Measurements from ENCODE around the gene DPYD.
A peak's percentile ranks its signal among the peaks of the same experiment; 100 is the strongest.

DPYD gene

DNA sequence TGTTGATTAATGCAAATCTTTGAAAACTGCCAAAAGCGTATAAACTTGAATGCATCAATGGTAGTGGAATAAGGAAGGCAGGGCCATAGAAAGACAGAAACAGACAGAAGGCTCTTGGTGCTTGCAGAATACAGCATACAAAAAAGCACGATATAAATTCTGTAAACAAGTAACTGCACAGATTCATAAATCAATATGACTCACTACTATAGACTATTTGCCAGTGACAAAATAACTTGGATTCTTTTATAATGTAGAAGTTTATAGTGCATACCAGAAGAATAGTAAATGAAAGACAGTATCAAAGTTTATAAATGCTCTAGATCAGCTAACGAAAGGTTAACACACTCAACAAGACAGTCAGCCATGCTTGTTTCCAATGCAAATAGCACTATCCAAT lies 849.7 kb downstream of the DPYD start:
- DNase-seq: no peak

DNA sequence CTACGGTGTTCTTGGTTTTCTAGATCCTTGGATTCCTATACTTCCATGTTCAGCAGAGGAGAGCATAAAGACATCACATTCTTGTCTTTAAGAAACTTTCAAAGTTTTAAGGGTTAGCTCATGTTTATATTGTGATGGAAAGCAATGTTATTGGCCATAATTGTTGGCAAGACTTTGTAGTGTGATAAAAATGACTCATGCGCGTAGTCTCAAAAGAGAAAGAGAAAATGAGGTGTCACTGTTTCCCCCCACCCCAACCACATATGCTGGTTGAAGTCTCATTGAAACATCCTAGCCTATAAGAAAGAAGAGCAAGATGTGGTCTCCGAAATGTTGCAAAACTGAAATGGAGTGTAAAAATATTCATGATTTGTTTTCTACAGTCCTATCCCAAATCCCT lies 850.5 kb downstream of the DPYD start:
- DNase-seq: no peak

DNA sequence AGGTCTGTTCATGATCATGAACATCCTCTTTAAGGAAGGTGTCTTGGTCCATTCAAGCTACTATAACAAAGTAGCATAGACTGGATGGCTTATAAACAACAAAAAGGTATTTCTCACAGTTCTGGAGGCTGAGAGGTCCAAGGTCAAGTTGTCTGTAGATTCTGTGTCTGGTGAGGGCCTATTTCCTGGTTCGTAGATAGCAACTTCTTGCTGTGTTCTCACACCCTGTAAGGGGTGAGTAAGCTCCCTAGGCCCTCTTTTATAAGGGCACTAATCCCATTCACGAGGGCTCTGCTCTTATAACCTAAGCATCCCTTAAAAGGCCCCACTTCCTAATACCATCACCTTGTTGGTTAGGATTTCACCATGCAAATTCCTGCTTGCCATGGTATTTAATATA lies 851.5 kb downstream of the DPYD start:
- DNase-seq: no peak

DNA sequence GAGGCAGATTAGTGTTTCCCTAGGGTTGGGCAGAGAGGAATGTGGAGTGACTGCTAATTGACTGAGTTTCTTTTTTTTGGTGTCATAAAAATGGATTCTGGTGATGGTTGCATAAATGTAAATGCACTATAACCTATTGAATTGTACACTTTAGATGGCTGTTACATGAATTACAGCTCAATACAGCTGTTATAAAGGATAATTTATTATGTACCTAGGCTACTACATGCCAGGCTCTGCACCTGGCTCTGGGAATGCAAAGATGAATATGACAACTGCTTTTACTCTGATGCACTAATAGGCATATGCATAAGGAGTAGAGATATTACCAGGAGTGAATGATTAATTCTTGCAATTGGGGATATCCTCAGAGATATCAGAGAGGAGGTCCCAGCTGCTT lies 854.0 kb downstream of the DPYD start:
- DNase-seq: no peak

DNA sequence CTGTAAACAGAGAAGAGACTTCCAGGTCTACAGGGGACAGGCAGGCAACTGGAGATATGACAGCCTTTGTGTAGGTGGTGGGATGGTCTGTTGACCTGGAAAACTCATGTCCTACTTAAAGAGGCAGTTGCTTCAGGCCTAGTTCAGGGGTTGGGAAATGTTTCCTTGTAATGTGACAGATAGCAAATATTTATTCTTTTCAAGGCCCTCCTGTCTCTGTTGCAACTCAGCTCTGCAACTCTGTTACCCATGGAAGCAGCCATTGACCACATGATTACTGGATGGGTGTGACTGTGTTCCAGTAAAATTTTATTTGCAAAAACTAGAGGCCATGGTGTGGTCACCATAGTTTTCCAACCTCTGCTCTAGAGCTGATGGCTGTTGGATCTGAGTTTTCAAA lies 857.3 kb downstream of the DPYD start:
- DNase-seq: no peak

DNA sequence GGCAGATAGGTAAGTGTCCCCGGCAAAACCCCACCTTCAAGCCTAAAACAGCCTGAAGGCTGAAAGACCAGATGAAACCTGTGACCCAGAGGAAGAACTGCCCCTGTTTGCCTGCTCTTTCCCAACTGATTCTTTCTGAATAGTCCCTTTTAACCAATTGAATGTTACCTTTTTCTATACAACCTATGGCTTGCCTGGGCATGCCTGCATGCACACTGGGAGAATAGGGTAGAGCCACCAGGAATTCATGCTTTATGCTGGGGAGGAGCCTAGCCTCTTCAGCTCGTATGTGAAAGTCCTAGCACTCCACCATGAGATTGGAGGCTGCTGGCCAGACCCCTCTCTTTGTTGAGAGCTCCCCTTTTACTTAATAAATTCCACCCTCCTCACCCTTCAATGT lies 859.2 kb downstream of the DPYD start:
- DNase-seq: no peak

DNA sequence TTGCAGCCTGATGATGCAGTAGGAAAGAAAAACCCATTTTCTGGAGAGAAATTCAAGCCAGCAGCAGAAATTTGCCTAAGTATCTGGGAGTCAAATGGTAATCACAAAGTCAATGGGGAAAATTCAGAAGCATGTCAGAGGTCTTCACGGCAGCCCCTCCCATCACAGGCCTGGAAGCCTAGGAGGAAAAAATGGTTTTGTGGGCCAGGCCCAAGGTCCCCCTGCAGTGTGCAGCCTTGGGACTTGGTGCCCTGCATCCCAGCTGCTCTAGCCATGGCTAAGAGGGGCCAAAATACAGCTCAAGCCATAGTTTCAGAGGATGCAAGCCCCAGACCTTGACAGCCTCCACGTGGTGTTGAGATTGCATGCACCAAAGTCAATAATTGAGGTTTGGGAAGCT lies 864.4 kb downstream of the DPYD start:
- no peak for DNase-seq

DNA sequence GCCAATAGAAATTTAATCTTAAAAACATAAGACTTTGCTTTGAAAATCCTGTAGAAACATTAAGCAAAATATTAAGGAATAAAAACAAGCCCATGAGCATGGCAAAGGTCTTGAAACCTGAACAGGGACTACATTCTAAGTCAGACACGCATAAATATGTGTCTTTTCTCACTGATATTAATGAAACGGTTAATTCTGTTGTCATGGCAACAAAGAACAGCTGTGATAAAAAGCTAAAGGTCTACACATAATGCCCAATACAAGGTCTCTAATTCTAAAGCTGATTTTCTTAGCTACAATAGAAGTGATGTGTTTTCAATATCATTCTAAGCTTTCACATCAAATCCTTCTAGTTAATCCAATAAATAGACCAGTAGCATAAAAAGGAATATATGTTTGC lies 867.6 kb downstream of the DPYD start:
- DNase-seq: no peak

DNA sequence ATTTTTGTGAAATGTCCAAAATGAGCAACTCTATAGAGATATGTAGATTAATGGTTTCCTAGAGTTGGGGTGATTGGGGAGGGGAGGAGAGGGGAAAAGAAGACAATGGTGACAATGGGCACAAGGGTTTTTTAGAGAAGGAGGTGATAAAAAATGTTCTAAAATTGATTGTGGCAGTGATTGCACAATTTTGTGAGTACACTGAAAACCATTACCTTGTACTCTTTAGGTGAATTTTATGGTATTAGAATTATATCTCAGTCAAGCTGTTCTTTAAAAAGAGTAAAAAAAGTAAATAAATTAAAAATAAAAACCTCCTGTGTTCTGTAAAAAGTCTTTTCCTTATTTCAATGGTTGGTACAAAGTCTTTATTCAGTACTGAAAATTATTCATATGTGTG lies 869.0 kb downstream of the DPYD start:
- DNase-seq: no peak

DNA sequence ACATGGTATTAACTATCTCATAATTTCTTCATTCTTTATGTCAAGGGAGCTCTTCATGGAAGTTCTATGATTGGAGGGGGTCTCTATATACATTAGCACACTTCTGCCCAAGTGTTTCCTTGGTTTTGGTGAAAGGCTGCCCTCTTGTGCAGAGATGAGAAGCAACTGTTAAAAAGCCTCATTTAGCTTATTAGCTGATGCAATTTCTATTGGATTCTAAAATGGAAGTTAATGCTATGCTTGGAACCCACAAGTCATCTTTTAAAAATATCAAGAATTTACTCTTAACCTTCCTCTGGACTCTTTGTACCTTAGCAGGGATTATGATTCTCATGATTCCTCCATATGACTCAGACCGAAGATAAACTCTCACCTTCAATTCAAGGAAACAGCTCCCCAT lies 870.3 kb downstream of the DPYD start:
- DNase-seq: peak; percentile 7 to 68

DNA sequence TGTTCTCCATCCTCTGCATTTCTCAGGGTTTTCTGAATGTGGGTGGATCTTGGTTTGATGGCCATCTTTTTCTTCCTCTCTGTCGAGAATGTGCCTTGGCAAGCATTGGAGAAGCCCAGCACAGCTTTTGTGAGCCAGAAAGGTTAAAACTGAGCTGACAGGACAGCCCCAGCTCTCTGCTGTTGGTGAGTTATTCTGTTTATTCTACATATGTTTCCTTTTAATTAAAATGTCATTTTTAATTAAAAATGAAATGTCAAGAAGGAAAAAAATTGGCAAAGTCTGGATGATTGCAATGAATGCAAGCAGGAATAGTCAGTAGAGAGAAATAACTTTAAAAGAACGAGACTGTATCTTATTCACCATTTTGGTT lies 873.4 kb downstream of the DPYD start:
- DNase-seq: peak in 1 of 2 experiments; percentile 66

DNA sequence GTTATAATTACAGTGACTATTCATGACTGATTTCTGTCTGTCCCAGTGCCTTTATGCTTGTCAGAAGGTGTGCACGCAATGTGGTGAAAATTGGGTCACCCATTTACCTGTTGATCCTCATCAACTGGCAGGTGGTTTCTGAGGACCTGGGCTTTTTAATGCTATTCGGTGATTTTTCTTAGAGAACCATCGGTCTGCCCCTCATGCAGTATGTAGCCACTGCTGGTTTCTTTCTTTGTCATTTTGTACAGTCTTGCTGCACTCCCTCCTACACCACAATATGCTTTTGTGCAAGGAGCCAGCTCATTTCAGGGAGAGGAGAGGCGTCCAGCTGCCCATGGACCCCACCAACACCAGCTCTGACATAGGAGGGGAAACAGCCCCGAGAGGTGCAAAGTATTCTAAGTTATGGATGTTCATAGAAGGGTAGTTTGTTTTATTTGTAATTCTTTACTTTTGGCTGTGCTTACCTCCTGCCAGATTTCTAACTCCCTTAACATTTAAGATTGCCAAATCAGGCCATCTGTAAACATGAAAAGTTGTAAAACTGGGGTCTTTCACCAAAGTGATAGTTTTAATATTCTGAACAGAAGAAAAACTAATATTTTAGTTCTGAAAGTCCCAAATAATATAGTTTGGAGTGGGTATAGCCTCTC lies 873.9 kb downstream of the DPYD start:
- DNase-seq: no peak

DNA sequence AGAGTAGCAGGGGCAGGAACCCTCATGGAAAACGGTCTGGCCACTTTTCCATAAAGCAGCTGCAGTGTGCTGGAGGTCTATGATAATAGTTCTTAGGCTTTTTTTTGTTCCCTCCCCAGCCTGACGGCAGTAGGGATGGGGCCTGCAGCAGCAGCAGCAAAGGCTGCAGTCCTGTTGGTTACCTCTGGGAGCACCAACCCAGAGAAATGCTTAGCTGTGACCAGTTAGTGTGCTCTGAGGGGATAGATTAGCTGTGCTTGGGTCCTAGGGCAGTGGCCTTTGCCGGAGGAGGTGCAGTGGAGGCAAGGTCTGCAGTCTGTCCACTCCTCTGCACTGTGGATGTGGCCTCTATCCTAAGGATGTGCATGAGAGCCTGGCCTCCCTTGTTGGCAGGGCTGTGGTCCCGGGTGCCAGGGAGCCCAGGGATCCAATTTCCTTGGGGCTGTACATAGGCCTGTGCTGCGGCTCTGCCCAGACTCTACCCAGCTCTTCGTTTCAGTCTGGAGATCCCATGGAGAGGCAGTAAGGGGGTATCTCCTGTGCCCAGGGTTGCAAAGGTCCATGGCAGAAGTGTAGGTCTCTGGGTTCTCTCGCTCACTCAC lies 876.6 kb downstream of the DPYD start:
- DNase-seq: no peak

DNA sequence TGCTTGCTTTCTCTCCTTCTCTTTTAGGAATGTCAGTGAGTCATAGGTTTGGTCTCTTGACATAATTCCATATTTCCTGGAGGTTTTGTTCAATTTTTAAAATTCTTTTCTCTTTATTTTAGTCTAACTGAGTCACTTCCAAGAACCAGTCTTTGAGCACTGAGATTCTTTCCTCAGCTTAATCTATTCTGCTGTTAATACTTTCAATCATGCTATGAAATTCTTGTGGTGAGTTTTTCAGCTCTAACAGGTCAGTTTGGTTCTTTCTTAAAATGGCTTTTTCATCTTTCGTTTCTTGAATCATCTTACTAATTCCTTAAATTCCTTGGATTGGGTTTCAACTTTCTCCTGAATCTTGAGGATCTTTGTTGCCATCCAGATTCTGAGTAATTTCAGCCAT lies 878.3 kb downstream of the DPYD start:
- DNase-seq: no peak

DNA sequence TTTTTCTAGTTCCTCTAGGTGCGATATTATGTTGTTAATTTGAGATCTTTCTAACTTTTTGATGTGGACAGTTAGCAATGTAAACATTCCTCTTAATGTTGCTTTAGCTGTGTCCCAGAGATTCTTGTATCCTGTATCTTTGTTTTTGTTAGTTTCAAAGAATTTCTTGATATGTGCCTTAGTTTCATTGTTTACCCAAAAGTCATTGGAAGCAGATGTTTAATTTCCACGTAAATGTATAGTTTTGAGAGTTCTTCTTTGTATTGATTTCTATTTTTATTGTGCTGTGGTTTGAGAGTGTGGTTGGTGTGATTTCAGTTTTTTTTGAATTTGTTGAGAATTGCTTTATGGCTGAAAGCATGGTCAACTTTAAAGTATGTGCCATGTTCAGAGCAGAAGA lies 879.8 kb downstream of the DPYD start:
- DNase-seq: no peak

DNA sequence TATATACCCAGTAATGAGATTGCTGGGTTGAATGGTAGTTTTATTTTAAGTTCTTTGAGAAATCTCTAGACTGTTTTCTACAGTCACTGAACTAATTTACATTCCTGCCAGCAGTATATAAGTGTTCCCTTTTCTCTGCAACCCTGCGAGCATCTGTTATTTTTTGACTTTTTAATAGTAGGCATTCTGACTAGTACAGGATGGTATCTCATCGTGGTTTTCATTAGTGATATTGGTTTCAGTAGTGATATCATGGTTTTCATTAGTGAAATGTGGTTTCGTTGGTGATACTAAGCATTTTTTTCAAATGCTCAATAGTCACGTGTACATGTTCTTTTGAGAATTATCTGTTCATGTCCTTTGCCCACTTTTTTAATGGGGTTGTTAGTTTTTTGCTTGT lies 882.4 kb downstream of the DPYD start:
- no peak for DNase-seq

DNA sequence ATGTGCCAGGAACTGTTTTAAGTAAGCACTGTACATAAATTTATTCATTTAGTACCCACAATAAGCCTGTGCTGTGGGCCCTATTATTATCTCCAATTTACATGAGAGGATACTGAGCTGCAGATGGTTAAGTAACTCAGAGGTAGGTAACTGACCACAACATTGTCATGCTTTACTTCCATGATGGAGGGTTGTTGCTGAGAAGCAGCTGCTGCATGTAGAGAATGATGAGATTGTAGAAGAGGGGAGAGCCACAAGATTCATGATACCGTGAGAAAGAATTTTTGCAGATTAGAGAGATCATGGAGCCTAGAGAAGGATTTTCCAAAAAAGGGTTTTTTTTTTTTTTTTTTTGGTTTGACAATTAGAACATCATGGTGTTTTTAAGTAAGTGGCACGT lies 886.2 kb downstream of the DPYD start:
- DNase-seq: no peak

DNA sequence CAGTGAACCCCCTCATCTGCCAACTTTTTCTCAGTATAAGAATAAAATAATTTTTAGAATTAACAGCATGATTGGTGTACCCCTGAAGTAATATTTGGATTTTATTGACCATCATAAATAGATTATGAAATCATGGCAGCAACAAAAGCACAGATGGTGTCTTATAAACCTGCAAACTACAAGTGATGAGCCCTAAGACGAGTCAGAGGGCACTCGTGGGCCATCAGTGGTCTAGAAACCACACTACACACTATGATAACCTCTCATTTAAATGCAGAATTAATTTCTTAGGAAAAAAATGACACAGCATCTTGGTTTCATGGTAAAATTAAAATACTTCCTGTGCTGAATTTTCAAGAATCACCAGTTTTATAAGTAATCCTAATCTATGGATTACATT lies 886.9 kb downstream of the DPYD start:
- DNase-seq: no peak

All from NCI-H446 (cell line).